Measurements from ENCODE around the gene PTPRM. TPM values are rescaled to one million over a fixed set of nuclear protein-coding genes. Genes with fewer than 3 reads are reported as not detected.

PTPRM gene
- polyA plus RNA-seq, 2 of the 4 experiments (the other 2 are of a cell fraction), result 44.5 to 199 TPM

DNA sequence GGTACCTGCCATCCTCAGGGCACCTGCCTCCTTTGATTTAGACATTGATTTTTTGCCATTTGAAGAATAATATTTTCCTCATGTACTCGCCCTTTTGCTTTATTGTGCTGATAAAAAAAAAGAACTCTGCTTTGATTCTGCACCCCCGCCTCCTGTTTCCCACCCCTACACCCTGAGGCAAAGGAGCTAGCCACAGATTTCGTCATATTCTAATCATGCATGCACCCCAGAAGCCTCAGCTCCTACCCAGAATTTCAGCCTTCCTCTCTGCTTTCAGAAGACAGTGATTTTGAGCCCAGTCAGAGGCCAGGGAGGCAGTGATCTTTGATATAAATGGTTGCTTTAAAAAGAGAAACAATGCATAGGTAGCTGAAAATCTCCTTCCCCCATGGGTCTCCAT, 329.0 kb downstream of the PTPRM start:
- Histone ChIP-seq H3K4me1 (peaks cover 60% of the 10 kb centered on the region), H3K27ac (peak overlapping the region; percentile 77 to 99), H3K9me3 (no peaks in the 10 kb centered on the region), H3K4me3 (no peak overlapping the region), H3K4me2 (peak overlapping the region; percentile 29; the same call in 1 of the 3 replicates)
- DNase-seq (ENCODE audit: low read depth in 1 of 2, low spot score in 1 of 2) (no peak), ATAC-seq (no peak), FAIRE-seq (no peak)
- POLR2A ChIA-PET, result no interaction called here
- CTCF ChIA-PET, result interaction anchor here (0.9 kb wide), 1 partner anchor 30 kb away, joined by 3 read pairs; no protein-coding TSS in a partner anchor
- TF ChIP-seq HOXA7 (CRISPR knock-in tag; IDR thresholded peaks at IDR 0.05) (no peak), PBX3 (IDR thresholded peaks at IDR 0.05) (no peak), CHD2 (IDR thresholded peaks at IDR 0.05; ENCODE audit: low read length, partially characterized antibody) (no peak), EHF (CRISPR knock-in tag; IDR thresholded peaks at IDR 0.05) (no peak), POLR2AphosphoS2 (conservative IDR thresholded peaks at IDR 0.05; ENCODE audit: low read length) (no peak), NPAS2 (CRISPR knock-in tag; IDR thresholded peaks at IDR 0.05; ENCODE audit: borderline replicate concordance) (no peak), RCOR1 (IDR thresholded peaks at IDR 0.05; ENCODE audit: low read depth, low read length) (no peak)
- TF ChIP-seq, protein P1, sequence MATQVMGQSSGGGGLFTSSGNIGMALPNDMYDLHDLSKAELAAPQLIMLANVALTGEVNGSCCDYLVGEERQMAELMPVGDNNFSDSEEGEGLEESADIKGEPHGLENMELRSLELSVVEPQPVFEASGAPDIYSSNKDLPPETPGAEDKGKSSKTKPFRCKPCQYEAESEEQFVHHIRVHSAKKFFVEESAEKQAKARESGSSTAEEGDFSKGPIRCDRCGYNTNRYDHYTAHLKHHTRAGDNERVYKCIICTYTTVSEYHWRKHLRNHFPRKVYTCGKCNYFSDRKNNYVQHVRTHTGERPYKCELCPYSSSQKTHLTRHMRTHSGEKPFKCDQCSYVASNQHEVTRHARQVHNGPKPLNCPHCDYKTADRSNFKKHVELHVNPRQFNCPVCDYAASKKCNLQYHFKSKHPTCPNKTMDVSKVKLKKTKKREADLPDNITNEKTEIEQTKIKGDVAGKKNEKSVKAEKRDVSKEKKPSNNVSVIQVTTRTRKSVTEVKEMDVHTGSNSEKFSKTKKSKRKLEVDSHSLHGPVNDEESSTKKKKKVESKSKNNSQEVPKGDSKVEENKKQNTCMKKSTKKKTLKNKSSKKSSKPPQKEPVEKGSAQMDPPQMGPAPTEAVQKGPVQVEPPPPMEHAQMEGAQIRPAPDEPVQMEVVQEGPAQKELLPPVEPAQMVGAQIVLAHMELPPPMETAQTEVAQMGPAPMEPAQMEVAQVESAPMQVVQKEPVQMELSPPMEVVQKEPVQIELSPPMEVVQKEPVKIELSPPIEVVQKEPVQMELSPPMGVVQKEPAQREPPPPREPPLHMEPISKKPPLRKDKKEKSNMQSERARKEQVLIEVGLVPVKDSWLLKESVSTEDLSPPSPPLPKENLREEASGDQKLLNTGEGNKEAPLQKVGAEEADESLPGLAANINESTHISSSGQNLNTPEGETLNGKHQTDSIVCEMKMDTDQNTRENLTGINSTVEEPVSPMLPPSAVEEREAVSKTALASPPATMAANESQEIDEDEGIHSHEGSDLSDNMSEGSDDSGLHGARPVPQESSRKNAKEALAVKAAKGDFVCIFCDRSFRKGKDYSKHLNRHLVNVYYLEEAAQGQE (IDR thresholded peaks at IDR 0.05), result no peak
- TF ChIP-seq, protein P2, sequence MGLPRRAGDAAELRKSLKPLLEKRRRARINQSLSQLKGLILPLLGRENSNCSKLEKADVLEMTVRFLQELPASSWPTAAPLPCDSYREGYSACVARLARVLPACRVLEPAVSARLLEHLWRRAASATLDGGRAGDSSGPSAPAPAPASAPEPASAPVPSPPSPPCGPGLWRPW (IDR thresholded peaks at IDR 0.05), result no peak
- WGBS (ENCODE audit: missing lambda C conversion rate), result 85% methylated on average over 3 of the region's 3 CpGs

- CTCF ChIA-PET, result interaction anchor here (0.9 to 1.5 kb wide), 2 partner anchors 24 to 29 kb away, joined by 3 to 4 read pairs; no protein-coding TSS in a partner anchor
- TF ChIP-seq E2F6 (IDR thresholded peaks at IDR 0.05; ENCODE audit: borderline replicate concordance, low read depth) (no peak), RFX5 (IDR thresholded peaks at IDR 0.05) (no peak), JUNB (IDR thresholded peaks at IDR 0.05) (no peak), ELK1 (IDR thresholded peaks at IDR 0.05; ENCODE audit: low read depth, low read length) (no peak), FOXS1 (CRISPR knock-in tag; IDR thresholded peaks at IDR 0.05) (no peak), CHD2 (IDR thresholded peaks at IDR 0.05; ENCODE audit: low read length, partially characterized antibody) (no peak), FOSB (CRISPR knock-in tag; IDR thresholded peaks at IDR 0.05) (no peak), CHD4 (IDR thresholded peaks at IDR 0.05; ENCODE audit: borderline replicate concordance) (no peak), ZC3H11A (IDR thresholded peaks at IDR 0.05) (no peak), PBX3 (IDR thresholded peaks at IDR 0.05) (no peak), HDAC2 (IDR thresholded peaks at IDR 0.05) (no peak), JUN (IDR thresholded peaks at IDR 0.05) (no peak), NFE2L2 (conservative IDR thresholded peaks at IDR 0.05; ENCODE audit: low read length) (no peak), GATA3 (IDR thresholded peaks at IDR 0.05; ENCODE audit: borderline replicate concordance) (no peak), KDM1A (IDR thresholded peaks at IDR 0.05; ENCODE audit: low read depth) (no peak), ESRRA (IDR thresholded peaks at IDR 0.05; ENCODE audit: borderline replicate concordance, low read length) (no peak)
- TF ChIP-seq, protein P1 (IDR thresholded peaks at IDR 0.05), result no peak
- TF ChIP-seq, protein P2 (IDR thresholded peaks at IDR 0.05), result no peak
These were observed 329.8 kb downstream of the PTPRM start for GRCh38 chr18:7896805-7897518.

More at GRCh38 chr18:7896805-7897518, 329.8 kb downstream of the PTPRM start:
- Histone ChIP-seq H3K9me3 (no peaks in the 10 kb centered on the region), H3K4me1 (peaks cover 66% of the 10 kb centered on the region), H3K4me3 (no peak overlapping the region), H3K4me2 (no peak overlapping the region), H3K27ac (peak overlapping the region; percentile 77 to 99)
- POLR2A ChIA-PET, result no interaction called here
- ATAC-seq (no peak), DNase-seq (ENCODE audit: low read depth in 1 of 2, low spot score in 1 of 2) (no peak), FAIRE-seq (no peak)
- WGBS (ENCODE audit: missing lambda C conversion rate), result 93% methylated on average over 6 of the region's 6 CpGs
